ENCODE data around the gene MMP25. TPM values are rescaled to one million over a fixed set of nuclear protein-coding genes. Genes with fewer than 3 reads are reported as not detected.
"Not testable (repeated sequence)": the region's sequence is repeated elsewhere in the genome, so short reads cannot be mapped to it uniquely, and the experiment has no call there.

MMP25 gene
- total RNA-seq, 1 donor from 2014 or later, result 75.1 TPM

- intact Hi-C loops (cut with micrococcal nuclease), result no loop called here
These were observed 24.3 kb downstream of the MMP25 start for GRCh38 chr16:3070608-3071111.

- intact Hi-C loops (cut with micrococcal nuclease), result no loop called here
These were observed 25.3 kb downstream of the MMP25 start for GRCh38 chr16:3071655-3072054.

GRCh38 chr16:3072148-3072547 lies 25.8 kb downstream of the MMP25 start:
- intact Hi-C loops (cut with micrococcal nuclease), result not testable (repeated sequence)

- intact Hi-C loops (cut with micrococcal nuclease), result not testable (repeated sequence)
These were observed 26.4 kb downstream of the MMP25 start for GRCh38 chr16:3072576-3073263.

GRCh38 chr16:3073448-3073847 lies 27.1 kb downstream of the MMP25 start:
- intact Hi-C loops (cut with micrococcal nuclease), result no loop called here

GRCh38 chr16:3074860-3075522 lies 28.6 kb downstream of the MMP25 start:
- intact Hi-C loops (cut with micrococcal nuclease), result loop anchor here (2.0 kb wide), 2 partner anchors 26 to 54 kb away; no protein-coding TSS in a partner anchor

- intact Hi-C loops (cut with micrococcal nuclease), result loop anchor here (2.0 kb wide), 2 partner anchors 25 to 53 kb away; no protein-coding TSS in a partner anchor
These were observed 29.2 kb downstream of the MMP25 start for GRCh38 chr16:3075523-3075915.

GRCh38 chr16:3075946-3076345 lies 29.6 kb downstream of the MMP25 start:
- intact Hi-C loops (cut with micrococcal nuclease), result loop anchor here (2.0 kb wide), 2 partner anchors 25 to 53 kb away; no protein-coding TSS in a partner anchor

- intact Hi-C loops (cut with micrococcal nuclease), result no loop called here
These were observed 30.2 kb downstream of the MMP25 start for GRCh38 chr16:3076577-3076976.

GRCh38 chr16:3080024-3080423 lies 33.7 kb downstream of the MMP25 start:
- intact Hi-C loops (cut with micrococcal nuclease), result no loop called here

GRCh38 chr16:3081957-3082356 lies 35.6 kb downstream of the MMP25 start:
- intact Hi-C loops (cut with micrococcal nuclease), result not testable (repeated sequence)

GRCh38 chr16:3083408-3083807 lies 37.0 kb downstream of the MMP25 start:
- intact Hi-C loops (cut with micrococcal nuclease), result not testable (repeated sequence)

GRCh38 chr16:3084491-3084890 lies 38.1 kb downstream of the MMP25 start:
- intact Hi-C loops (cut with micrococcal nuclease), result no loop called here

GRCh38 chr16:3084969-3085670 lies 38.8 kb downstream of the MMP25 start:
- intact Hi-C loops (cut with micrococcal nuclease), result no loop called here

GRCh38 chr16:3085868-3086595 lies 39.7 kb downstream of the MMP25 start:
- intact Hi-C loops (cut with micrococcal nuclease), result no loop called here

- intact Hi-C loops (cut with micrococcal nuclease), result no loop called here
These were observed 40.4 kb downstream of the MMP25 start for GRCh38 chr16:3086596-3087242.

GRCh38 chr16:3087243-3088235 lies 41.2 kb downstream of the MMP25 start:
- intact Hi-C loops (cut with micrococcal nuclease), result no loop called here

- intact Hi-C loops (cut with micrococcal nuclease), result no loop called here
These were observed 42.1 kb downstream of the MMP25 start for GRCh38 chr16:3088450-3088849.

GRCh38 chr16:3088925-3089716 lies 42.8 kb downstream of the MMP25 start:
- intact Hi-C loops (cut with micrococcal nuclease), result no loop called here
